ENCODE results near the gene TYROBP.
A peak's percentile ranks its signal among the peaks of the same experiment; 100 is the strongest.
"Not testable (repeated sequence)": the region's sequence is repeated elsewhere in the genome, so short reads cannot be mapped to it uniquely, and the experiment has no call there.

Gene TYROBP

DNA sequence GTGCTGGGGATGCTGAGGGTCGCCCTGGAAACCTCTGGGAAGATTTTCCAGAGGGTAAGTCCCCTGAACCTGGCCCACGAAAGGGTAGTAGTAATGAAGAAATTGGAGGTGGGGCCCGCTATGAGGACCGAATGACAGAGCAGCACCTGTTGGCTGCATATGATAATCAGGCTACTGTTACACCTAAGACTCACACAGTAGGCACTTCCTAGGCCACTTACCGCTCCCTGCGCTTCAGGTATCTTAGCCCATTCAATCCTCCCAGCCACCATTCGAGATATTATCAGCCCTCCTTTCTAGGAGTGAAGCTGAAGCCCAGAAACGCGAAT lies 23.7 kb upstream of the TYROBP start:
- DNase-seq (ENCODE audit: low read depth), result no peak

DNA sequence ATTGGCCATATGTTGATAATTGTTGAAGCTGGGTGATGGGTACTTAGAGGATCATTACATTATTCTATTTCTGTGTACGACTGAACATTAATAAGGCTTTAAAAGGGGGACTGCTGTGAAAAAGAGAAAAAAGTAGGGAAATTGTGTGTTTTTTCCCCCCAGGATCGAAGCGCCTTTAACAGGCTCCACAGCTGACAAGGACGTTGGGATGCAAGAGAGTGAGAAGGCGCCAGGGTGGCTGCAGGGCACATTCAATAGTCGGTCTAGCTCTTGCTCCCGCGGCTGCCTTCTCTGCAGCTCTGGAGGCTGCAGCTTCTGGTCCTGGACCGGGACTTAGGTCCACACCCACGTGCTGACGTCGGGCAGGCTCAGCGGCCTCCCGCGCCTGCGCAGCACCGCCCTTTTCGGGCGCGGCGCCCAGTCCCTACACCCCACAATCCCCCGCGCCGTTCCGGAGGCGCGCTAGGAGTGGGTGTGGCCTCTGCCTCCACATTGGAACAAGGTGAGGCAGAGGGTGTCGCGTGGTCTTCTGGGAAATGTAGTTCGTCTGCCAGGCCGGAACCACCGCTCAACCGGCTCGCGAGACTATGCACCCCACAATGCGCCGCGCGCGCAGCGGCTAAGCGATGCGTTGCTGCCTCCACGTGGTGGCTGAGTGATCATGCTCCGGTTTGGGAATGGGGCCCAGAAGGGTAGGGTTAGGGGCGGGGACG lies 23.2 kb upstream of the TYROBP start:
- peak; percentile 99 for DNase-seq (ENCODE audit: low read depth)

DNA sequence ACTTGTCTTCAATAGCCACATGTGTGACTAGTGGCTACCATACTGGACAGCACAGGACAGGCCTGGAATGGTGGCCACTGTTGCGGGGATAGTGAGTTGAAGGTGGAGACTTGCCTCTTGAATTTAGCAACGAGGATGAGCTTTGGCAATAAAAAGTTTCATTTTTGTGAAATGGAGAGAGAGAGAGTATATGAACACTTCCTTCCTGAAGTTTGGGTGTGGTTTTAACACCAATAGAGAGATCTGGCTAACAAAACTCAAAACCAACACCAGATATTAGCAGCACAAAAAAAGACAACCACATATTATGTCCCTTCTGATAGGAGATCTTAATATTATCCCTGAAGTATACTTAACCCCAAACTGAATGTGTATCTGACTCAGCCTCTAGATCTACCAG lies 21.8 kb upstream of the TYROBP start:
- DNase-seq (ENCODE audit: low read depth), result no peak

DNA sequence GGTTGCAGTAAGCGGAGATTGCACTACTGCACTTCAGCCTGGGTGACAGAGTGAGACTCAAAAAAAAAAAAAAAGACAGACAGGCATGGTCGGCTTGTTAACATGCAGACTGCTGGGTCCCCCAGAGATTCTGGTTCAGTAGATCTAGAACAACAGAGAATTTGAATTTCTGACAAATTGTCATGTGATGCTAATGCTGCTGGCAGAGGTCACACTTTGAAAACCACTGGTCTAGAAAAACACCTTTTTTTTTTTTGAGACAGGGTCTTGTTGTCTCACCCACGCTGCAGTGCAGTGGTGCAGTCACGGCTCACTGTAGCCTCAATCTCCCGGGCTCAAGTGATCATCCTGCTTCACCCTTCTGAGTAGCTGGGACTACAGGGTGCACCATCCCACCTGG lies 20.4 kb upstream of the TYROBP start:
- no peak for DNase-seq (ENCODE audit: low read depth)

DNA sequence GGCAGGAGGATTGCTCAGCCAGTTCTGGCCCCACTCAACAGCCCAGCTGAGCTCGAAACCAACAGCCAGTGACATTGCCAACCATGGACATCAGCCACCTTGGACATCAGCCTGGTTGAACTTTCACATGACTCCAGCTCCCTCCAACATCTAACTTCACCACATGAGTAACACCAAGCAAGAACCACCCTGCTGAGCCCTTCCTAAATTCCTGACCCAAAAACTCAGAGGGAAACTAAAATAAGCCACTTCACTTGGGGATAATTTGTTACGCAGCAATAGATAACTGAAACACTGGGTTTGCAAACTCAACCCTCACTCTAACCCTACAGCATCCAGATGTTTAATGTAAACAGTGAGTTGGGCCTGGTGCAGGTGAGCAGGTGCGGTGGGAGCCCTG lies 17.4 kb upstream of the TYROBP start:
- DNase-seq (ENCODE audit: low read depth), result no peak

DNA sequence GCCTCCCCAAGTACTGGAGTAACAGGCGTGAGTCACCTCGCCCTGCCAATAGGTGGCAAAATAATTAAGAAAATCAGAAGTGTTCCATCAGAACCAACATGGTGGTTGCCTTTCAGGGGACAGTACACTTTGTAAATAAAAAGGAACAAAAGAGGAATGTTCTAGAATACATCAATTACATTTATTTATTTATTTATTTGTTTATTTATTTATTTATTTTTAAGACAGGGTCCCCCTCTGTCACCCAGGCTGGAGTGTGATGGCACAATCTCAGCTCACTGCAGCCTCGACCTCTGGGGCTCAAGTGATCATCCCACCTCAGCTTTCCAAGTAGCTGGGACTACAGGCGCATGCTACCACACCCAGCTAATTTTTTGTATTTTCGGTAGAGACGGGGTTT lies 12.9 kb upstream of the TYROBP start:
- DNase-seq (ENCODE audit: low read depth), result no peak

DNA sequence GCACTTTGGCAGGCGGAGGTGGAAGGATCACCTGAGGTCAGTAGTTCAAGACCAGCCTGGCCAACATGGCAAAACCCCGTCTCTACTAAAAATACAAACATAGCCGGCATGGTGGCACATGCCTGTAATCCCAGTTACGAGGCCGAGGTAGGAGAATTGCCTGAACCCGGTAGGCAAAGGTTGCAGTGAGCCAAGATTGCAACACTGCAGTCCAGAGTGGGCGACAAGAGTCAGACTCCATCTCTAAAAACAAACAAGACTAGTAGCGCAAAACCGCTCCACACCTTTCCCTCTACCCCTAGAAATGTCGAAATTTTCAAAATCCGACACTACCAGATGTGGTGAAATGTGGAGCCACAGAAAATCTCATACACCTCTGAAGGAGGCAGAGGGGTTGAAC lies 11.2 kb upstream of the TYROBP start:
- DNase-seq (ENCODE audit: low read depth), result no peak

DNA sequence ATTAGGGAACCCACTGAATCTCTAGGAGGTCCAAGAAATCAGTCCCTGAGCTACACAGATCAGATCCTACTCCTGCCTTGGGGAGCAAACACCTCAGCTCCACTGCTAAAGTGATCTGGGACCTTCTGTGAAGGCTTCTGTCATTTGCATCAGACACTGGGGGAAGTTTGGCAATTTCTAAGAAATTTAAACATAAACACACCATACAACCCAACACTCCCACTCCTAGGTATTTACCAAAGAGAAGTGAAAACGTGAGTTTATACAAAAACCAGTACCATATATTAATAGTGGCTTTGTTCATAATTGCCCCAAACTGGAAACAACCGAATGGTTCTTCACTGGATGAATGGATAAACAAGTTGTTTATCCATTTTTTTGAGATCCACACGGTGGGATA lies 7.3 kb upstream of the TYROBP start:
- DNase-seq (ENCODE audit: low read depth), result no peak

DNA sequence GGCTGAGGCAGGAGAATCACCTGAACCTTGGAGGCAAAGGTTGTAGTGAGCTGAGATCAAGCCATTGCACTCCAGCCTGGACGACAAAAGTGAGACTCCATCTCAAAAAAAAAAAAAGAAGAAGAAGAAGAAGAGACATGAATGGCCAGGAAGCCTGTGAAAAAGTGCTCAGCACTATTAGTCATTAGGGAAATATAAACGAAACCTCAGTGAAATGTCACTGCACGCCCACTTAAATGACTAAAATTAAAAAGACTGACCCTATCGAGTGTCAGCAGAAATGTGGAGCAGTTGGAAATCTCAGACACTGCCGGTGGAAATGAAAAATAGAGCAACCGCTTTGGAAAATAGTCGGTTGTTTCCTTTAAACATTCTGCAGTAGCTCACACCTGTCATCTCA lies 5.5 kb upstream of the TYROBP start:
- DNase-seq (ENCODE audit: low read depth), result no peak

DNA sequence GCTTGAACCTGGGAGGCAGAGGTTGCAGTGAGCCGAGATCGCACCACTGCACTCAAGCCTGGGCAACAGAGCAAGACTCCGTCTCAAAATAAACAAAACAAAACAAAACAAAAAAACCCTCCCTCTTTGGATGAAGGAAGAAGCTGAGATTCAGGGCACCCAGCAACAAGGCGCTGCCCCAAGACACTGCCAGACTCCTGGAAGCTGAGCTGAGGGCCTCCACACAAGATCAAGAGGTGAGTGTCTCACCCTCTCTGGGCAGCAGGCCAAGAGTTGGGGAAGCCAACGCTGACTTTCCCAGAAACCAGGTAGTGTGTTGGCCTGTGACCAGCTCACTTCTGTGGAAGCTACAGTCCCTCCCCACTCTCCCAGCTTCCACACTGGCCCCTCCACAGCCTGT lies 3.7 kb upstream of the TYROBP start:
- peak; percentile 18 for DNase-seq (ENCODE audit: low read depth)

DNA sequence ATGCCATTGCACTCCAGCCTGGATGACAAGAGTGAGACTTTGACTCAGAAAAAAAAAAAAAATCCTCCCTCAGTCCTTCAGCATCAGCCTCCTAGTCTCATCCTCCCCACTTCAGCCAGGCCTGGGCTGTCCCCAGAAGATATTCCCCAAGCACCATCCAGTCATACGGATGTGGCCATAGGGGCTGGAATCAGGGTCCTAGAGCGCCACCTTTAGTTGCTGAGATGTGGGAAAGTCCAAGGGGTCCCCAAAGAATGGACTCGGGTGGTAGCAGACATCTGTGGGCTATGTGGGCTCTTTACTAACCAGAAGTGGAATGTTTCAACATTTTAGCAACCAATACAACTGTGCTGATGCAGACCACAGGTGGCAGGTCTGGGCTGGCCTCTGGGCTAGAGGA lies 3.1 kb upstream of the TYROBP start:
- no peak for DNase-seq (ENCODE audit: low read depth)

DNA sequence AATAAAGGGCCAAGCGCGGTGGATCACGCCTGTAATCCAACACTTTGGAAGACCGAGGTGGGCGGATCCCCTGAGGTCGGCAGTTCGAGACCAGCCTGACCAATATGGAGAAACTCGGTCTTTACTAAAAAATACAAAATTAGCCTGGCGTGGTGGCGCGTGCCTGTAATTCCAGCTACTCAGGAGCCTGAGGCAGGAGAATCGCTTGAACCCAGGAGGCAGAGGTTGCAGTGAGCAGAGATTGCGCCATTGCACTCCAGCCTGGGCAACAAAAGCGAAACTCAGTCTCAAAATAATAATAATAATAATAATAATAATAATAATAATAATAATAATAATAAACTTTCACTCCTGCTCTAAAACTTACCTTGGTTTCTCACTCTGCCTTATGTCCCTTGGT lies 2.3 kb upstream of the TYROBP start:
- not testable (repeated sequence) for DNase-seq (ENCODE audit: low read depth)

DNA sequence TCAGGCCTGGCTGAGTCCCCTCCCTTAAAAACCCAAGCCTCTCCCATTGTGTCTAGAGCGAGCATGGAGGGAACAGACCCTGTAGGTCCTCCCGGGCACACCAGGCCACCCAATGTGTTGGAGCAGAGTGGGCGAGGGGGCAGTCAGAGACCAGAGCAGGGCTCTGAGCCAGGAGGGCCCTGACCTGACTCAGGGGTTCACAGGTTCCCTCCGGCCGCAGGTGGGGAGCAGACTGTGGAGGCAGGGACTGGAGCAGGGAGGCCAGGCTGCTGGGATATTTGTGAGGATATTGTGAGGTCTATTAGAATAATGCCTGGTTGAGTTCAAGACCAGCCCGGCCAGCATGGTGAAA lies 1.6 kb upstream of the TYROBP start:
- no peak for DNase-seq (ENCODE audit: low read depth)

DNA sequence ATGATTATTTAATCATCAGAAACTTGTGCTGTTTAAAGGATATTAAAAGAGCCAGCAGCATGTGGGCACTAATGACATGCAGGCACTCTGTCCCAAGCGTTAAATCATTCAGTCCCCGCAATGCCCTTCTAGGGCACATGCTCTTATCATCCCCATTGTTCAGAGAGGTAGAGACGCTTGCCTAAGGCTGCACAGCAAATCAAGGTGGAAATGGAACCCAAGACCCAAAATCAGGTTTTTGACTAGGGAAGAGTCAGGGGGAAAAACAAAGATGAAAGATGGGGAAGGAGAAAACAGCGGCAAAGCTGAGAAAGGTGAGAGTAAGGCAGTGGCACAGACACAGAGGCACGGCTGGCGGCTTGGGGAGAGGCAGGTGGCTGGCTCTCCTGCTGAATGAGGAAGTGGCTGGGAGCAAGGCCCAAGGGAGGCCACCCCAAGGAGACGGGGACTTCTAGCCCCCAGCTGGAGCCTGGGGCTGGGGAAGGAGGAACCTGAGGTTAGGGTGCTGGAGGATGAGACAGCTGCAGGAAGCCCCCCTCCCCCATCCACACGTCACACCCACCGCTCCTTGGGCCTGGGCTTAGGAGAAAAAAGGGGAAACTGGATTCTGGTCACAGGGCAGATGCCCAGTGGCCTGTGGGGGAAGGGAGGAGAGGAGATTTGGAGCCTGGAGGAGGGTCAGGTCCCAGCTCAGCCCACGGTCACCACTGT lies 1.0 kb upstream of the TYROBP start:
- no peak for DNase-seq (ENCODE audit: low read depth)

DNA sequence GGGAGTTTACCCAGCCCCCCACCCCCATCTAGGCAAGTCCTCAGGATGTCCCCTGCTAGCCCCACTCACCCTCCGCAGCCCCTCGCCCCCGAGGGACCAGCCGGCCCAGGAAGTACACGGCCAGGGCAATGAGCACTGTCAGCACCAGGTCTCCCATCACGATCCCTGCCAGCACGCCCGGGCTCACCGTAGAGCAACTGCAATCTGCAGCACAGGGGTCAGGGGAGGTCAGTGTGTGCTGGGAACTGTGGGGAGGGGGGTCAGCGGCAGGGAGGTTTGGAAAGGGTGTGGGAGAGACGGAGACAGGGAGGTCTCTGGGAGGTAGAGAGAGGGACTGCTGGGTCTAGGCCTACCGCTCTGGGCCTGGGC lies 734 bp downstream of the TYROBP start:
- DNase-seq (ENCODE audit: low read depth), result no peak

DNA sequence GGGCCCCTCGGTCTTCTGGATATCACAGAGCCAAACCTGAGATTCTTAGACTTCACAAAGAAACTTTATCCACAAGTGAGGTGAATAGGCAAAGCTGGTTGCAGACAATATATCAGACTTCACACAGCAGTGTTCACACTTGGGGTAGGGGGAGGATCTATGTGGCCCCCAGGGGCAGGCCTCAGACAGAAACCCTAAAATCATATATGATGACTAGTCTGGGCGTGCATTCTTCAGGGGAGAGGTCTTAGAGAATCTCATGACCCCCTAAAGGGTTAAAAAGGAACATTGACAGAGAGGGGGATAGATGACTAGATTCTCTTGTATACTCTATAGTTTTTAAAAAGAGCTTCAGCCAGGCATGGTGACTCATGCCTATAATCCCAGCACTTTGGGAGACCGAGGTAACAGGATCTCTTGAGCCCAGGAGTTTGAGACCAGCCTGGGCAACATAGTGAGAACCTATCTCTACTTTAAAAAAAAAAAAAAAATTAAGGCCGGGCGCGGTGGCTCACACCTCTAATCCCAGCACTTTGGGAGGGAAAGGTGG lies 2.8 kb downstream of the TYROBP start:
- DNase-seq (ENCODE audit: low read depth), result no peak

DNA sequence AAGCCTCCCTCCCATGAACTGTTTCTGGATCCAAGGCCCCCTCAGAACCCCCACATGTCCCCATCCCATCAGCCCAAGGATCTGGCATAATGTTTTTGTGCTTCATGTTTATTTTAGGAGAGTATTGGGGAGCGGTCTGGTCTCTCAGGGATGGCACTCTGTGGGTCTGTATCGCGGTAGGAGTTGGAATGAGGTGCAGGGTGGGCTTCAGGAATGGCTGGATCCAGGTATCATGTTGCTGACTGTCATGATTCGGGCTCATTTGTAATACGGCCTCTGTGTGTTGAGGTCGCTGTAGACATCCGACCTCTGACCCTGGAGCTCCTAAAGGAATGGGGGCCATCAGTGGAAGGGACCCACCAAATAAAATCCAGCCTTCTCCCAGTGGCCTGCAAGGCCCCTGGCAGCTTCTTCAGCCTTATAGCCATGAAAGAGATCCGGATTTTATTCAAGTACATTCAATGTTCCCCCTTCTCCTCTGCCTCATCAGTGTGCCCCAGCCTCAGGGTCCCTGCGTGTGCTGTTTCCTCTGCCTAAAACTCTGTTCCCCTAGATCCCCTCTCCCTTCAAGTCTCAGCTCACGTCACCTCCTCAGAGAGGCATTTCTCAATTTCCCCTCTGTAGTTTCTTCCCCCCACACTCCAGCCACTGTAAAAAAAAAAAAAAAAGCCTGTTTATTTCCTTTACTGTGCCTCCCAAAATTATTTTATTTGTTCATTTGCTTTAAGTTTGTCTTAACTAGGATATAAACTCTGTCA lies 3.6 kb downstream of the TYROBP start:
- no peak for DNase-seq (ENCODE audit: low read depth)

DNA sequence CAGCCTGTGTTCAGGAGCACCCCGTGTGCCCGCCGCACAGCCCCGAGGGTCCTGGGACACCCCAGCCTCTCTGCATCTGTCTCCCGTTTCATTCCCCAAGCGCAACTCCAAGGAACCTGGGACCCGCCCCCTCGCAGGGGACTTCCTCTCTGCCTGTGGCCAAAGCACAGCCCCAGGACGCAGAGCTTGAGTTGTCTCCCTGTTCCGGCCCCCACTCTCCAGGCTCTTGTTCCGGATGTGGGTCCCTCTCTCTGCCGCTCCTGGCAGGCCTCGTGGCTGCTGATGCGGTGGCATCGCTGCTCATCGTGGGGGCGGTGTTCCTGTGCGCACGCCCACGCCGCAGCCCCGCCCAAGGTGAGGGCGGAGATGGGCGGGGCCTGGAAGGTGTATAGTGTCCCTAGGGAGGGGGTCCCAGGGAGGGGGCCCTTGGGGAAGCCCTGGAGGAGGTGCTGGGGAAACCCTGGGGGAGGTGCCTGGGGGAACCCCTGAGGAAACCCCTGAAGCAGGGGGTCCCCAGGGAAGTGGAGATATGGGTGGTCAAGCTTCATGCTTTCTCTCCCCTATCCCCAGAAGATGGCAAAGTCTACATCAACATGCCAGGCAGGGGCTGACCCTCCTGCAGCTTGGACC lies 4.4 kb downstream of the TYROBP start:
- DNase-seq (ENCODE audit: low read depth), result peak; percentile 35

DNA sequence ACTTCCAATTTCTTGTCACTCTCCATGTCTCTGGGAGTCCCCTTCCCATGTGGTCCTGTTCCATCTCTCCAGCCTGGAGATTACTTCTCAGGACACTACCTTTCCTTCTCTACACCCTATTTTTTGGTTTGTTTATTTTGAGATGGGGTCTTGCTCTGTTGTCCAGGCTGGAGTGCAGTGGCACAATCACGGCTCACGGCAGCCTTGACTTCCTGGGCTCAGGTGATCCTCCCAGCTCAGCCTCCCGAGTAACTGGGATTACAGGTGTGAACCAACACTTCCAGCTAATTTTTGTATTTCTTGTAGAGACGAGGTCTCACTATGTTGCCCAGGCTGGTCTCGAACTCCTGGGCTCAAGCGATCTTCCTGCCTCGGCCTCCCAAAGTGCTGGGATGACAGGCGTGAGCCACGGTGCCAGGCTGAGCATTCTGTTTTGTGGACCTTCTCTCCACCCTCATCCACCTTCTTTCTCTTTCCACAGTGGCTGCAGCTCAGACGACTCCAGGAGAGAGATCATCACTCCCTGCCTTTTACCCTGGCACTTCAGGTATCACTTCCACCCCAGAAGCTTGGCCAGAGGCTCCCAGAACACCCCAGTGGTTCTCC lies 5.1 kb downstream of the TYROBP start:
- DNase-seq (ENCODE audit: low read depth), result no peak

DNA sequence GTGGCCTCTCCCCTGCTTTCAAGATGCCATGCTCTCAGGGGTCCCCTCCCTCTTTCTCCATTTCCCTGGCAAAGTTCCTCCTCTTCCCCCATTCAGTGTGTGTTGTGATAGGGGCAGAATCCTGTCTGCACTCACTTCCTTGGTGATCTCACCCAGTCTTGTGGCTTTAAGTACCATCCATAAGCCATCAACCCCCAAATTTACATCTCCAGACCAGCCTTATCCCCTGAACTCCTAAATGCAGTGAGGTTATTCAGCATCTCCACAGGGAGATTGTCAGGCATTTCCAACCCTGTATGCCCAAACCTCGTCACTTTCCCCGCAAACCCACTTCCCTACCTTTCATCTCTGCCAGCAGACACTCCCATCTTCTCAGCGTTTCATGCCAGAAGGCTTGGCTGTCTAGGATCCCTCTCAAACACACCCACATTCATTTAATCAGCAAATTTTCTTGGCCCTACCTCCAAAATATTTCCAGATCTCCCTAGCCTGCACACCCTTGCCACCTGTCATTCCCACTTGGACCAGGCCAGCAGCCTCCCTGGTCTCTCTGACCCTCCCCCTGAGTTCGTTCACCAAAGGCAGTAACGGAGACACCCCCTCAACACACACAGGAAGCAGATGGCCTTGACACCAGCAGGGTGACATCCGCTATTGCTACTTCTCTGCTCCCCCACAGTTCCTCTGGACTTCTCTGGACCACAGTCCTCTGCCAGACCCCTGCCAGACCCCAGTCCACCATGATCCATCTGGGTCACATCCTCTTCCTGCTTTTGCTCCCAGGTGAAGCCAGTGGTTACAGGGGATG lies 6.0 kb downstream of the TYROBP start, which contains the start of gene HCST:
Gene HCST (plus strand): TSS at position 676 of the 808 bp plus-strand sequence. CDS start 65 bp downstream, at position 741.
- peak; percentile 16 for DNase-seq (ENCODE audit: low read depth)

DNA sequence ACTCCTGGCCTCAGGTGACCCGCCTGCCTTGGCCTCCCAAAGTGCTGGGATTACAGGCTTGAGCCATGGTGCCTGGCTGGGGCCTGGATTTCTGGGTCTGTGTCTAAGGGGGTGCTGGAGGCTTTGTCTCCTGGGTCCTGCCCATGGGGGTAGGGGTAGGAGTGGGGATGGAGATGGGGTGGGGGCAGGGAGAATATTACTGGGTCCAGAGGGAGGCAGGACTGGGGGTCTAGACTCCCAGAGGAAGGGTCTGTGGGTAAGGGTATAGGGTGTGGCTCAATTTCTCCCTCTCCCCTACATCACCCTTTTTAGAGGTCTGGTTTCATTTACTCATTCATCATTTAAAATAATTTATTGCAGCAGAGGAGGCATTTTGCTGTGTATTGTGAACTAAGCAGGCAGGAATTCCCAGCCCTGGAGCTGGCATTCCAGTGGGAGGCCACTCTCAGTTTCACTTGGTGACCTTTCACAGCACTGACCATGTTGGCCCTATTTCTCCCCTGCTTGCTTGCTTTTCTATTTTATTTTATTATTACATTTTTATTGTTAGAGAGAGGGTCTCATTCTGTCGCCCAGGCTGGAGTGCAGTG lies 6.9 kb downstream of the TYROBP start:
- peak; percentile 57 for DNase-seq (ENCODE audit: low read depth)
